HepG2 (cell line): ENCODE results near the gene DSTN. TPM values are rescaled to one million over a fixed set of nuclear protein-coding genes. Genes with fewer than 3 reads are reported as not detected.

Experiments
- ARHGAP35 ChIP-seq: sonication (generic); formaldehyde crosslinking; IDR thresholded peaks from 2 replicates; pipeline ENCODE4 v1.9.0; 2022; ENCODE audit warnings: mild to moderate bottlenecking, inconsistent platforms, moderate library complexity, missing genetic modification reagents, borderline replicate concordance
- E2F2 ChIP-seq: sonication (generic); formaldehyde crosslinking; IDR thresholded peaks from 2 replicates; pipeline ENCODE4 v1.4.0; 2020; ENCODE audit warnings: missing genetic modification reagents, borderline replicate concordance
- HMGXB4 ChIP-seq, 2 experiments: sonication (generic) in 1 of 2; formaldehyde crosslinking in 1 of 2; IDR thresholded peaks; 2 replicates each; pipeline versions ENCODE4 v1.4.0 to v1.6.1; 2018 to 2020; ENCODE audit warnings: missing genetic modification reagents in 2 of 2, borderline replicate concordance in 1 of 2, low read depth in 1 of 2, mild to moderate bottlenecking in 1 of 2, missing biosample characterization in 1 of 2
- IRF2 ChIP-seq: IDR thresholded peaks from 2 replicates; pipeline ENCODE4 v1.6.1; 2018; ENCODE audit warnings: missing genetic modification reagents, missing compliant biosample characterization
- KDM1A ChIP-seq: IDR thresholded peaks from 2 replicates; pipeline ENCODE4 v1.6.1; 2016; ENCODE audit warnings: missing compliant biosample characterization
- MED1 ChIP-seq: sonication (generic); formaldehyde crosslinking; IDR thresholded peaks from 2 replicates; pipeline ENCODE4 v1.4.0; 2020; ENCODE audit warnings: missing genetic modification reagents
- MXI1 ChIP-seq: IDR thresholded peaks from 3 replicates; pipeline ENCODE4 v1.6.1; 2012; ENCODE audit warnings: low read depth, low read length, inconsistent platforms, borderline replicate concordance
- MYC ChIP-seq: sonication (generic); formaldehyde crosslinking; IDR thresholded peaks from 2 replicates; pipeline ENCODE4 v1.9.0; 2021; ENCODE audit warnings: missing genetic modification reagents, borderline replicate concordance
- MYPOP ChIP-seq: sonication (generic); formaldehyde crosslinking; IDR thresholded peaks from 2 replicates; pipeline ENCODE4 v1.8.1; 2023; ENCODE audit warnings: mild to moderate bottlenecking, moderate library complexity, missing genetic modification reagents
- SKI ChIP-seq: fragments of 450-650 bp; IDR thresholded peaks from one replicate; pipeline ENCODE4 v1.6.1; 2018; ENCODE audit warnings: mild to moderate bottlenecking; ENCODE audit not compliant: partially characterized antibody
- SPEN ChIP-seq: sonication (generic); formaldehyde crosslinking; IDR thresholded peaks from 2 replicates; pipeline ENCODE4 v1.5.1; 2020; ENCODE audit warnings: low read depth, mild to moderate bottlenecking, missing genetic modification reagents
- TBX2 ChIP-seq: sonication (generic); formaldehyde crosslinking; IDR thresholded peaks from 2 replicates; pipeline ENCODE4 v1.5.0; 2020; ENCODE audit warnings: missing genetic modification reagents, mild to moderate bottlenecking, borderline replicate concordance
- TFE3 ChIP-seq: IDR thresholded peaks from 2 replicates; pipeline ENCODE4 v1.6.1; 2016
- ZBTB25 ChIP-seq: IDR thresholded peaks from 2 replicates; pipeline ENCODE4 v1.6.1; 2018; ENCODE audit warnings: missing genetic modification reagents
- ZBTB26 ChIP-seq: IDR thresholded peaks from 2 replicates; pipeline ENCODE4 v1.6.1; 2016; ENCODE audit warnings: missing compliant biosample characterization, missing genetic modification reagents, borderline replicate concordance
- ZNF878 ChIP-seq: sonication (generic); formaldehyde crosslinking; IDR thresholded peaks from 2 replicates; pipeline ENCODE4 v1.8.1; 2023; ENCODE audit warnings: mild to moderate bottlenecking, missing genetic modification reagents, moderate library complexity
- ZSCAN5A ChIP-seq: sonication (generic); formaldehyde crosslinking; IDR thresholded peaks from 2 replicates; pipeline ENCODE4 v1.8.0; 2022; ENCODE audit warnings: mild to moderate bottlenecking, missing genetic modification reagents, borderline replicate concordance
- polyA plus RNA-seq, 8 experiments: library from polyadenylated mRNA; depleted of rRNA in 3 of 8; stranded (reverse) in 7 of 8; unstranded in 1 of 8; fragments of >200 nt; fragmentation: Illumina TruSeq in 4 of 8; extraction: Trizol in 4 of 8; gene quantifications; 2 replicates each; pipeline versions ENCODE4 v1.2.1 to v1.2.3, GENCODE V29; 2011 to 2016; ENCODE audit warnings: low read depth in 4 of 8, missing spikeins in 1 of 8, mixed read lengths in 1 of 8; ENCODE audit not compliant: insufficient read depth in 1 of 8
- total RNA-seq, 5 experiments: library from RNA; depleted of rRNA; stranded (reverse); fragments of >200 nt; fragmentation: Illumina TruSeq; extraction: Trizol; gene quantifications; 2 replicates each; pipeline ENCODE4 v1.2.3, GENCODE V29; 2016; ENCODE audit warnings: low read depth in 1 of 5

Gene DSTN
- total and polyA plus RNA-seq, 2 of the 13 experiments (the other 11 are each of a cell fraction or from before 2014, with no cell fraction given): 27.6 to 106 TPM

GRCh38 chr20:17536944-17537444 lies 32.9 kb upstream of the DSTN start (continued):
- TF ChIP-seq HMGXB4 (CRISPR knock-in tag; IDR thresholded peaks at IDR 0.05; ENCODE audit: borderline replicate concordance in 1 of 2, low read depth in 1 of 2) (peak; percentile 65 to 95; a peak in 3 of 4 replicates), IRF2 (CRISPR knock-in tag) (peak; percentile 90), MYC (peak; percentile 74; the same call in 1 of the 2 replicates), TBX2 (CRISPR knock-in tag) (peak; percentile 39; the same call in 1 of the 2 replicates), MED1 (CRISPR knock-in tag) (0 out of 2 replicates have a peak, but pooled peaks have one; percentile 41), ARHGAP35 (peak; percentile 76; the same call in 1 of the 2 replicates), KDM1A (CRISPR knock-in tag) (peak; percentile 50; the same call in 1 of the 2 replicates), MYPOP (CRISPR knock-in tag) (peak; percentile 53; the same call in 1 of the 2 replicates), ZNF878 (CRISPR knock-in tag) (peak; percentile 68), ZBTB25 (CRISPR knock-in tag) (peak; percentile 79), MXI1 (peak; percentile 84; the same call in 1 of the 3 replicates), TFE3 (CRISPR knock-in tag) (0 out of 2 replicates have a peak, but pooled peaks have one; percentile 35), ZBTB26 (peak; percentile 87), E2F2 (CRISPR knock-in tag) (no peak), SKI (peak; percentile 47), ZSCAN5A (CRISPR knock-in tag) (0 out of 2 replicates have a peak, but pooled peaks have one; percentile 45), SPEN (peak; percentile 49; the same call in 1 of the 2 replicates)
